Embryonic facial prominence (tissue), 1 donor: Measurements from ENCODE around the gene SMARCA1.

ENCODE experiments used
- DNase-seq: peaks from one replicate; pipeline ENCODE4 v3.0.0-alpha.2; 2016; ENCODE audit errors: extremely low spot score

SMARCA1 gene

DNA sequence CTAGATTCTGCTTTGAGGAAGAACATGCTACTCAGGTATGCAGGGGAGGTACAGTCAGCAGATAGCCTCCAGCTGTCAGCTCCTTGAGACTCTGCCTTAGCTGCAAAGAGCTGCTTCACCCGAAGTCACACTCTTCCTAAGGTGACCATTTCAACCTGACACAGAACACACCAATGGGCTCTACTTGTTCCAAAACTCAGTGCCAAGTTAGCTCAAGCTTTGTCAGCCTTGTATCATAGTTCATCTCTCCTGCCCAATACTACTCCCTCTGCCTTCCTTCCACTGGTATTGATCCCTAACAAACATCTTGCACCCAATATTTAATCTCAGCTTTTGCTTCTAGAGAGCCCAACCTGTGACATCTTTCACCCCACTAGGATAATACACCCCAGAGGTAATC lies 7.8 kb upstream of the SMARCA1 start:
- no peak for DNase-seq

DNA sequence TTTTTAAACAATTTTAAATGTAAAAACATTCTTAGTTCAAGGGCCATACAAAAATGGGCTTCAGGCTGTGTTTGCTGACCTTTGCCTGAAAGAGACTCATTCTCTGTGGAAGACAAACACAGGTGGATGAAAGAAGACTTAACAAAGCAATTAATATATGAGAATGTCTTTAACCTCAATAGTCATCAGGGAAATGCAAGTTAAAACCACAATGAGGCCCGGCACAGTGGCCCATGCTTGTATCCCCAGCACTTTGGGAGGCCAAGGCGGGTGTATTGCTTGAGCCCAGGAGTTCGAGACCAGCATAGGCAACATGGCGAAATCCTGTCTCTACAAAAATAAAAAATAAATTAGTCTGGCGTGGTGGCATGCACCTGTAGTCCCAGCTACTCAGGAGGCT lies 7.1 kb upstream of the SMARCA1 start:
- DNase-seq, result no peak

DNA sequence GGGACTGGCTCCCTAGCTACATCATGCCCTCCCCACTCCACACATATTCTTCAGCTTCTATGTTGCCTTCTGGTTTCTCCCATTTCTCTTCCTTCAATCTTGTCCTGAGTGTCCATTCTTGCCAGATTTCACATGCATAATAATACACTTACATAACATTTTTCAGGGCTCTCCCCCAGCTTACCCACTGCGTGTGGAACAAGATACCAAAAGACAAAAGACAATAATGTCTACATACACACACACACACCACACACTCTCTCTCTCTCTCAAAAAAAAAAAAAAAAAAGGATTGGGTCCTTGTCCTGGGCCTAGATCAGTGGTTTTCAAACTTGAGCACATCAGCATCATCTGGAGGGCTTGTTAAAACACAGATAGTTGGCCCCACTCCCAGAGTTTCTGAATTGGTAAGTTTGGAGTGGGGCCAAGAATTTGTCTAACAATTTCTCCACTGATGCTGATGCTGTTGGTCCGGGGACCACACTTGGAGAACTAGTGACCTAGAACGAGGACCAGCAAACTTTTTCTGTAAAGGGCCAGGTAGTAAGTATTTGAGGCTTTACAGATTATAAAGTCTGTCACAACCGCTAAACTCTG lies 6.5 kb upstream of the SMARCA1 start:
- no peak for DNase-seq

DNA sequence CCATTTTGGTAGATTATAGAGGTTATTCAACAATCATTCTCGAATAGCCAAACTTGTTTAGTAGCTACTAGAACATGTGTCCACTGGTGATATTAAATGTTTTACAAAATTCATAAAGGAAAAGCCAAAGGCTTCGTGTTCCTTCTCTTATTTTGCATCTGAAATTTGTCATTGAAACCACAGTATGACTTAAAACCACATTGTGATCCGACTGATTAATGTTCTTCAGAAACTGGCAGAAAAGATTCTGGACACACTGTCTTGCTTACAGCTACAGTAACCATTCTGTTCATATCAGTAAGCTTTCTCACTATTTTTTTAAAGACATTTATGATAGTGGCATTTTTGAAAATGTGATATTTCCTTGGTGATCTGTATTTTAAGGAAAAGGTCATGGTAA lies 2.6 kb upstream of the SMARCA1 start:
- DNase-seq, result no peak

DNA sequence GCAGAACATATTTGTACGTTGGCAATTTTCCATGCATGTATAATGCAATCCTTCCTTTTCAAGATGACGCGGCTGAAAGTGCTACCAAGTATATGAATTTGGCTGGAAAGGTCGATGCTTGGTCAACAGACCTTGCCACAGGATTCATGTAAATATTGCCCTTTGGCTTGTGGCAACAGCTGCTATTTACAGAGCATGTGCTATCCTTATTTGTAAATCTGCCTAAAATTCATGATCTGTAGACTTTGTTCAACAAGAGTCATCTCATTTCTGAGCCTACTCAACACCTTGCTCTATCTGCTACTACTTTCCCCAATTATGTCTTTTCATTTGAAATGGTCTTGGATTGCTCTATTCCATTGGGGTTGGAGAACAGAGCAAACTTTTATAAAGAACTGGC lies 1.9 kb upstream of the SMARCA1 start:
- no peak for DNase-seq

DNA sequence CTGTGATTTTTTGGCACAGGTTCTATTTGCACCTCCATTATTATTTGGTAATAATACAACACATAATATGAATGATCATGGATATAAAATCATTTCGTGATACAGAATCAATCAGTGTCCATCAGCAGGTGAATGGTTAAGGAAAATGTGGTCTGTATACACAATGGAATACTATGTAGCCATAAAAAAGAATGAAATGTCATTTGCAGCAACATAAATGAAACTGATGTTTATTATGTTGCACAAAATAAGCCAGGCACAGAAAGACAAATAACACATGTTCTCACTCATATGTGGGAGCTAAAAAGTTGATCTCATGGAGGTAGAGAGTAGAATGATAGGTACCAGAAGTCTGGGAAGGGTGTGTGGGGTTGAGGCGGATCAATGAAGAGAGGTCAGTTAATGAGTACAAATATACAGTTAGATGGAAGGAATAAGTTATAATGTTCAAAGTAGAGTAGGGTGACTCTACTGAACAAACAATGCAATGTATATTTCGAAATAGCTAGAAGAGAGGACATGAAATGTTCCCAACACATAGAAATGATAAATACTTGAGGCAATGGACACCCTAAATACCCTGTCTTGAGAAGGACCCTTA lies 1.1 kb upstream of the SMARCA1 start:
- DNase-seq, result no peak

DNA sequence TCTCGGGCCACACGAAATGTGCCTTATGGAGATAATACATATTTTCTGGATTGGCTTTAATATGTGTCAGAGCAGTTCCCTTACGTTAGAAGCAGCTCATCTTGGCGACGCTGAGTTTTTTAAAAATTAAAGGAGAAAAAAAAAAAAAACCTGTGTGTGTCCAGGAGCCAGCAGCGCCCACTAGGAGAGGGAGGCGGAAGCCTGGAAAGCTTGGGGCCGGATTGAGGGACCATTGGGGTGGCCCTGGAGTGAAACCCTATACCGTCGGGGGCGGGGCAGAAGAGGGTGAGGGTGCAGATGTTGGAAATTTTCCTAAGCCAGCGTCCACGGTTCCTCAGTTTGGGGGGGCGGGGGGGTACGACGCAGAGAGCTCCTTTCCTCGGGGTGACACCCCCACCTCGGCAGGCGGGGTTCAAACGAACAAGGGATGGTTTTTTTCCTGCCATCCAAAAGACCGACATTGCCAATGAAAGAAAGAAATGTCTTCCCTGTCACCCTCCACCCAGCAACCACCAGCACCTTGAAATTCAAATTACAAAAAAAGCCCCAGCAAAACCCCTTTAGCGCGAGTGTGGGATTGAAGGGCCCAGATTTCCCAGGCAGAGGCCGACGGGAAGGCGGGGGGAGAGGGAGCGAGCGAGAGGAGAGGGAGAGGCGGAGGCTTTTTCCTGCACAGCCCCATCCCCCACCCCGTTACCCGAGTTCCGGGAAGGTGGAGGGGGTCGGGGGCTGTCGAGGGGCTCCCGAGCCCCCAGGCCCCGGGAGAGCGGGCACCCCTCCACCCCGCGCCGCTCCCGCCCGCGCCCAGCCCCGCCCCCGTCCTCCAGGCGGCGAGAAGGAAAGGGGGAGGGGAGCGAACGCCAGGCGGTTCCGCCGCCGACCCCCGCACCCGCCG lies 859 bp downstream of the SMARCA1 start:
- peak; percentile 59 for DNase-seq

DNA sequence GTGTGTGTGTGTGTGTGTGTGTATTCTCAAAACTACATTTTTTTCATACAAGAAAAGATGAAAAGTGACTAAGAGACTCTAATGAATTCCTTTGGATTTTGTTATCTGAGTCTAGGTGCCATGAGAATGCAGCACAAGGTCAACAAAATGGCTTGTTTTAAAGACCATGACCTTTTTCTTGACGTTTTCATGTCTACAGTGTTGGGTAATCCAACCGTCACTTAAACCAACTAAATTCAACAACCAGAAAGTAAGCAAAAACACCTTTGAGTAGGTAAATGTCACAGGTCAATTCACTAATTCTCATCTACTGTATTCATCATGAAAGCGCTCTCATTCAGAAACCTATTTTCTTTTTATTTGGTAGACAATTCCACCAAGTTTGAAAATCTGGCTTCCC lies 3.1 kb downstream of the SMARCA1 start:
- no peak for DNase-seq

DNA sequence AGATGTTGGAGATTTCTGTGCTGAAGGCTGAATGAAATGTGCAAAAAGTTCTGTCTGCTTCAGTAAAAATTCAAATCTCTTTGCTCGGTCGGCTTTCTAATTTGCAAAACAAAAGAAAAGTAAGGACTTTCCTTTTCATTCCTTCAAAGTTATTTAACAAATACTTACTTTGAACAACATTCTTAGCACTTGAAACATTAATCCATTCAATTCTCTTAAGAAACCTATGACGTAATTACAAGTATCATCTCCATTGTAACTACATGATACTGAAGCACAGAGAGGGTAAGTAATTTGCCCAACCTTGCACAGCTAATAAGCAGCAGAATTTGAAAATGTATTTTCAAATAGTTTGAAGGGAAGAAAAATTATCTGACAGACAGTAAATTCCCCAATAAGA lies 6.9 kb downstream of the SMARCA1 start:
- DNase-seq, result no peak

DNA sequence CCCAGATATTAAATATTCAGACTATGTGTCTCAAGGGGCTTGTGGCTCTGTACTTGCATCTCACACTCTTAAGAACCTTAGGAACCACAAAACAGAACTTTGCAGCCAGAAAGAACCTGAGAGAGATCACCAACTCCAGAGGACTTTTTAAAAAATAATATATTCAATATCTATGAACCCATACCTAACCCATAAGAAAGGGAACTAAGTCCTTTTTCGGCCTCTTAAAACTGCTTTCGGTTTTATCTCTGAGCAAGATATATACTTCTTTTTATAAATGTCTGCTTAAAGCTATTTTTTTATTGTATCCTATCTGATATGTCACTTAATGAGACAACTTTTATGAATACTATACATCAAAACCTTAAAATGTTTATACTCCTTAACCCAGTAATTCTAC lies 10.9 kb downstream of the SMARCA1 start:
- no peak for DNase-seq

DNA sequence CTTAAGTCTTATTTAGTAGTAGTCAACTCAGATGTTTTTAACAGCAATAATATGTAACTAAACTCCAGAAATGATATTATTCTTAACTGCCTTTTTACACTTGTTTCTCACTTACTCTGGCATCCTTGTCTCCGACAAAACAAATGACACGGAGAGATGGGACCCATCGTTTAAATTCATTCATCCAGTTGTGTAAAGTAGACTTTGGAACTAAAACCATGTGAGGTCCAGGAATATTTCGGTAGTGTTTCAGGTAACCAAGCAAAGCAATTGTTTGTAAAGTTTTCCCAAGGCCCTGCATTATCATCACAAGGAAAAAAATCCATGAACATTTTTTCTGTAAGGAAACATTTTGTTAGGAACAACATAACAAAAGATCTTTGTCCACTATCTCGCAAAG lies 11.6 kb downstream of the SMARCA1 start:
- no peak for DNase-seq

DNA sequence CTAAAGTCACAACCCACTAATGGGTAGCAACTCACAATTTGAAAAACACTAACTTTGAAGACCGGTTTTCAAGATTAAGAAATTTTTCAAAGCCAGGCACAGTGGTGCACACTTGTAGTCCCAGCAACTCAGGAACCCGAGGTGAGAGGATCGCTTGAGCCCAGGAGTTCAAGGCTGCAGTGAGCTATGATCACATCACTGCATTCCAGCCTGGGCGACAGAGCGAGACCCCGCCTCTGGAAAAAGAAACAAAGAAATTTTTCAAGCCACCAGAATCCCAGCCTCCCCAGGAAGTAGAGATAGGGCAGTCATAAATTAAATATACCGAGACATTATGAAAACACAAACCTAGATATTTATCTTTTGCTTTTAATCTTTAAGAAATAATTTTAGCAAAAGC lies 13.0 kb downstream of the SMARCA1 start:
- no peak for DNase-seq

DNA sequence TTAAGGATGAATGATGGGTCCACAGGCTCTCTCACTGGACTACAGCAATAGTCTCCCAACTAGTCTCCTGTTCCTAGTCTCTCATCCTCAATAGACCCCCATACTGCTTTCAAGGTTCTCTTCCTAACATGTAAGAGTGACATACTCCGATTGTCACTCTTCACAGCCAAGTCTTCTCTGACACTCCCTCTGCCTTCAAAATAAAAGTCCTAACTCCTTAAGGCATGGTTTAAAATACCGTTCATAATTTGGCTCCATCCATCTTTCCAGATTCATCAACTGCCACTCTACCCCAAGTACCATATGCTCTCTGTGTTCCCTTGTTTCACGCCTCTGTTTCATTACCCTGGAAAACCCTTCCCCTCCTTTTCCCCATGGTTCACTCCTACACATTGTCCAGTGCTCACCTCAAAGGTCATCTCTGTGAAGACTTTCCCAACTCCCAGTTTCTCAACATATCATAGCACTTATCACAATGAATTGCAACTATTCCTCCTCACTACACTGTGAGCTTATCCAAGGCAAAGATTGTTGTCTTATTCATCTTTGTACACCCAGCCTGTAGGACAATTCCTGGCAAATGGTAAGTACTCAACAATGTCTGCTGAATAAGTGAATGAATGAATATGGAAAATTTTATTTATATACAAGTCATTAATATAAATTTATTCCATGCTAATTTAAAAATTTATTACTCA lies 26.0 kb downstream of the SMARCA1 start:
- no peak for DNase-seq

DNA sequence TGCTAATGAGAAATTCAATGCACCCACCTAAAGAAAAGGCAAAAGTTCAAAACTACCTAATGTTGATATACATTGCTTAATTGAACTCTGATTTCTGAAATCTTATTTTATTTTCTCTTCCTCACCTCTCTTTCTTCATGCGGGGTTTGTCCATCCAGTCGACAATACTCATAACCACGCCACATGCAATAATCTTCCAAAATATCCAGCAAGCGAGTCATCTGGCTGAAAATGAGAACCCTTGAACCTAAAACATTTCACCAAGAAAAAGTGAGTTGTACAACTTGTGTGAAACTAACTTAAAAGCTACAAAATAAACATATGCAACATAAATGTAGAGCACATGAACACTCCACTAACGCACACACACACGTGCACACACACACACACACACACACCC lies 26.7 kb downstream of the SMARCA1 start:
- no peak for DNase-seq

DNA sequence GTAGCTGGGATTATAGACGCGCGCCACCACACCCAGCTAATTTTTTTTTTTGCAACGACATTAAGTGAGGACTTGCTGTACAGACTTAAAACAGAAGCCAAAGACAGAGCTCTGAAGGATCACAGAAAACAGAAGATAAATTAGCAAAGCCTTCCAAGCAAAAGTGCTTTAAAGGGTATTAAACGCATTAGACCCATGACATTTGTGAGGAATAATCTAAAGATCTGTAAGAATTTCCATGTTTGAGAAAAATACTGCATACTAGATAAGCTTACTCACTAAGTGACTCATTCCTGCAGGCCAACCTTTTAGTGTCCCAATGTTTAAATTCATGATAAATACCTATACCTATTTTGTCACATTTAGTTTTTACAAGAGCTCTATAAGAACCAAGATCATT lies 27.4 kb downstream of the SMARCA1 start:
- no peak for DNase-seq

DNA sequence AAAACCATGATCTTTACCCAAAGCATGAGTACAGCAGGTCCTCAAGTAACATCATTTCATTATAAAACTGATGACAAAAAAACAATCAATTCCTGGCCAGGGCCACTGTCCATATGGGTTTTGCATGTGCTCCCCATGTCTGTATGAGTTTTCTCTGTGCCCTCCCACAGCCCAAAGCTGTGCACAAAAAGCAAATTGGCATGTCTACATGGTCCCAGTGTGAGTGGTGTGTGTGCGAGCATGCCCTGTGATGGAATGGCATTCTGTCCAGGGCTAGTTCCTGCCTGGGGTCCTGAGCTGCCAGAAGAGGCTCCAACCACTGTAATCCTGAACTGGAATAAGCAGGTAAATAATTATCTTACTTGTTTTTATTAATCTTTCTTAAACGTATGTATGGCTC lies 28.4 kb downstream of the SMARCA1 start:
- DNase-seq, result no peak

DNA sequence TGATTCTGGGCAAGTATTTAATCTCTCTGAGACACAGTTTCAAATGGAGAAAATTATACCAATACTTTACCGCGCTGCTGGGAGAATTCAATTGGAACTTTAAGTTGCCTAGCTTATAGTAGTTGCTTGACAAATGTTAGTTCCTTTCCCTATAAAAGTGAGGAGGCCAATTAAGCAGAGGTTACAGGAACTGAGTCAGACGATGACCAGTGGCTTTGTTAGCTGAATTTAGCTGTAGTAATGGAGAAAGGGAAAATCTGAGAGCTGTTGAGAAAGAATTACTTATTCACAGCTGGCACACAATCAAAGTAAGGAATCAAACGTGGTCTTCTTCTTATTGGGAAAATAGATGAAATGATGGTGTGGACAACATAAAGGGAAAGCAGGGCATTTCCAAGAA lies 29.6 kb downstream of the SMARCA1 start:
- no peak for DNase-seq

DNA sequence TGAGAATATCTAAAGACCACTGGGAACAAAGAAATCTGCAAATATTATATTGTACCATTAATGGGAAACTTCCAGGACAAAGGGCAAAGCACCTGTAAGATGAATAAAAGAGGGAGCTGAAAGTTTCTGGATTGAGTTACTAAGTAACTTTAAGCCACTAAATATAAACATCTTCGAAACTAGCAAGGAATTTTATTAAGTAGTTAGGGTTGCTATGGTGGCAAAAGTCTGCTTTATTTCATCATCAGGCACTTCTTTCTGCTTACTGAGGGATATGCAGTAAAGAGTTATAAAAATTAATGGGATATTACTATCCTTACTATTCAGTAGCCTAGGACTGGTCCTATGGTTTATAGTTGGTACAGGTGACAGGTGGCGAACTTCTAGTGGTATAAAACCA lies 33.0 kb downstream of the SMARCA1 start:
- DNase-seq, result no peak

DNA sequence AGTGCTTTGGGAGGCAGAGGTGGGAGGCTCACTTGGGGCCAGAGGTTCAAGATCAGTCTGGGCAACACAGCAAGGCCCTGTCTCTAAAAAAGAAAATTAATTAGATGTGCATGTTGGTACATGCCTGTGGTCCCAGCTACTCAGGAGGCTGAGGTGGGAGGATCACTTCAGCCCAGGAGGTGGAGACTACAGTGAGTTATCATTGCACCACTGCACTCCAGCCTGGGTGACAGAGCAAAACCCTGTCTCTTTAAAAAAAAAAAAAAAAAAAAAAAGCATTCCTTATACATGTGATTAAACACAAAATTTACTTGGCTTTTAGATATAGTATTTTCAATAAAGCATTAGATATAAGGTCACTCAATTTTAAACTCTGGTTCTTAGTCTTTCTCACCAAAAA lies 34.9 kb downstream of the SMARCA1 start:
- DNase-seq, result no peak

DNA sequence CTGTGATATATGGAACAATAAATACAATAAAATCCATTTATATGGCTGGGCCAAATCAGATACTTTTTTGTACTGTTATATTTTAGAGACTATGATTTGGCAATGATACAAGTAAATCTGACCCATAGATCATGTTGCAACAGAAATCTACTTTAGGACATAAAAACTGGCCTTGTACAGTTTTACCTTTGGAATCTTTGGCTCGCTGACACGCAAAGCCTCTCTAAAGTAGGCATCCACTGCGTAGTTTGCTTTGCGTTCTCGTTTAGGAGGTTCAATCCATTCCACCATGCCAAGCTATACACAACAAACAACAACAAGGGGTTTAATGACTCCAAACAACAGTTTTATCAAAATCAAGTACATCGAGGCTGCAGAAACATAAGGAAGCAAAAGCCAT lies 42.4 kb downstream of the SMARCA1 start:
- DNase-seq, result no peak

DNA sequence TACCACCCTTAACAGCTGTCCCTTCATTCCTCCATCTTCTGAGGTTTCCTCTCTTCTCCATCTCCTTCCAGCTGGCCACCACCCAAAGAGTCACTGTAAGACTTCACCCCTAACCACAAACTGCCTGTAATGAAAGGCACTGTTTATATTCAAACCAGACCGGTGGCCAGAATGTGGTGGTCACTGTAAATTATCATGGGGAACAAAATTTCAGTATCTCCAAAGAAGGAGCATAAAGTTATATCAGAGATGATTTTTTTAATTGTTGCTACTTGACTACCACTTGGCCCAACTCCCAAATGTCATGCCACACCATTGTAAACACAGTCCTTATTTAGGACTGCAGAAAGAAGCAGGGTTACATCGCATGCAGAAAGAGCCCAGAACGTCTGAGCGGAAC lies 44.8 kb downstream of the SMARCA1 start:
- no peak for DNase-seq

DNA sequence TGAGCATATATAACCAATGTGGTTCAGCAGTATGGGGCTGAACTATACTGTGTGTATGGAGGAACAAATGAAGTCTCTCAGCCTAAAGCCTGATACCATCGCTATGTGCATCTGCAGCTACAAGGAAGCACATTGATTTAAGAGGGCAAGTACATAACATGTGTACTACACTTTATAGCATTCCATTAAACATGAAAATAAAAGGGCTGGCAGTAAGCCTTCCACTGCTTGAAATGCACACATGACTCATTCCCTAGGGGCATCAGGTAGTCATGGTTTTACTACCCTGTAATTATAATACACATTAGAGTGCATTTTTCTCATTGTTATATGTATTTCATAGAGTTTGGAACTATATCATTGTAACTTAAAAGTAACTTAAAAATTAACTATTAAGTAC lies 51.2 kb downstream of the SMARCA1 start:
- no peak for DNase-seq

DNA sequence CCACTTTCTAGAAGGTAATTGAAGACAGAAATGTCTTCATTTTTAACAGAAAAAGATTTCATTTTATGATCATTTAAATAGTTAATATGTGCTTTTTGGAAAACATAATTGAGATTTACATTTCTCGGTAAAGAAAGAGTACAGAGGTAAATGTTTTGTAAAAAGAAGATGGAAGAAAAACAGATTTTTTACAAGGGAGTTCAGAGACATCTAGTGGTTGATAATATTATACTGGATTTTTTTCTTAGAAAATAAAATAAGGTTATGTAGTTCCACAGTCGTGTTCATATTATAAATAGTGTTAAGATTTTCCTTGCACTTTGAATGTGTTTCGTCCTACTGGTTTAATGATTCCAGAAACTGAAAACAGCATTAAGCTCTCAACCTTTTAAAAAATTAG lies 60.6 kb downstream of the SMARCA1 start:
- DNase-seq, result no peak
